Neuron (in vitro differentiated cells): Measurements from ENCODE around the gene TSPAN31.

Source experiments
- H2AFZ ChIP-seq: one replicate; pipeline ENCODE4 v1.6.1; 2013; ENCODE audit warnings: low read depth, mild to moderate bottlenecking, inconsistent platforms, low read length, moderate library complexity
- H3K27me3 ChIP-seq: one replicate; pipeline ENCODE4 v1.6.1; 2013; ENCODE audit warnings: low read length; ENCODE audit not compliant: insufficient read depth
- H3K36me3 ChIP-seq: one replicate; pipeline ENCODE4 v1.6.1; 2013; ENCODE audit warnings: low read length; ENCODE audit not compliant: insufficient read depth
- H3K4me1 ChIP-seq: one replicate; pipeline ENCODE4 v1.6.1; 2013; ENCODE audit warnings: low read length; ENCODE audit not compliant: insufficient read depth
- H3K4me3 ChIP-seq: 2 replicates; pipeline ENCODE4 v1.5.1; 2013; ENCODE audit warnings: mild to moderate bottlenecking, low read length, moderate library complexity
- H3K9me3 ChIP-seq: one replicate; pipeline ENCODE4 v1.6.1; 2013; ENCODE audit warnings: low read length

TSPAN31 gene

DNA sequence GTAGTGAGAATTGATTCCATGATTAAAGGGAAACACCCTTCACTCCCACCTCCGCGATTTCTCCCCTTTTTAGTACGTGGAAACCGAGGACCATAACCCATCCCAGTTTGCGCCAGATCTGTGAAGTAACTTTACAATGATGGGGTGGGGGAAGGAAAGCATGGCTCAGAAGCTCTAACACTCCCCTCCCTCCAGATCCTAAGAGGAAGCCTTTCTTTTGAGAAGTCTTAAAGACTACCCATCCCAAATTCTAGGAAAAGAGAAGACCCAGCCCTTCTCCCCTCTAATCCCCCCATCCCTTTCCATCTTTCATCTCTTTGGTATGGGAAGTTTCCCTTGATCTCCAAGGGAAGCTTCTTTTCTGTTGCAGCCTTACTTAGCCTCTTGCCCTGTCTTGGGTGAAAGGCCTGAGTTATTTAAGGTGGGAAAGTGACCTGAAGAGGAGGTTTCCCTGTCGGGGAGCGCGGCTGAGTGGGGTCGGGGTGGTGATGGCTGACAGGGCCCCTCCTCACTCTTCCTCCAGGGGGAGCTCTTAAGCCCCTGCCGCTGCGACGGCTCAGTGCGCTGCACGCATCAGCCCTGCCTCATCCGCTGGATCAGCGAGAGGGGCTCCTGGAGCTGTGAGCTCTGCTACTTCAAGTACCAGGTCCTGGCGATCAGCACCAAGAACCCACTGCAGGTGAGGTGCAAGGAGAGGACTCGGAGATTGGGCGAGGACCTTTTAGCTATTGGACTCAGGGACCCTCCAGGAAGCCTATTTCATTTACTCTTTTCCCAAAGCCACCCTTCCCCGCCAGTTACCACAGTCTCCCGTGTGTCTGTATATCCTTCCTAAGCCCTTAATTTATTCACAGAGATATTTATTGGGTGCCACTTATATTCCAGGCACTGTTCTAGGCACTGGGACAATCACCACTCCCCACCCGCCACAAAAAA is 11.8 kb downstream of the TSPAN31 start:
- Histone ChIP-seq H2AFZ (no peak overlapping the region), H3K9me3 (no peaks in the 10 kb centered on the region), H3K27me3 (no peaks in the 10 kb centered on the region), H3K36me3 (peaks cover 29% of the 10 kb centered on the region), H3K4me3 (peak overlapping the region; percentile 61), H3K4me1 (peaks cover 30% of the 10 kb centered on the region)

- H3K36me3 ChIP-seq, result peaks cover 31% of the 10 kb centered on the region
- H3K4me1 ChIP-seq, result peaks cover 27% of the 10 kb centered on the region
- no peak overlapping the region for H3K4me3 ChIP-seq
- no peak overlapping the region for H2AFZ ChIP-seq
- H3K9me3 ChIP-seq, result no peaks in the 10 kb centered on the region
- H3K27me3 ChIP-seq, result no peaks in the 10 kb centered on the region
These were observed 12.9 kb downstream of the TSPAN31 start for GRCh38 chr12:57757771-57758170.

GRCh38 chr12:57758552-57759359 is 13.9 kb downstream of the TSPAN31 start:
- Histone ChIP-seq H3K36me3 (peaks cover 31% of the 10 kb centered on the region), H3K4me1 (peaks cover 17% of the 10 kb centered on the region), H3K9me3 (no peaks in the 10 kb centered on the region), H3K4me3 (no peak overlapping the region), H2AFZ (no peak overlapping the region), H3K27me3 (no peaks in the 10 kb centered on the region)

DNA sequence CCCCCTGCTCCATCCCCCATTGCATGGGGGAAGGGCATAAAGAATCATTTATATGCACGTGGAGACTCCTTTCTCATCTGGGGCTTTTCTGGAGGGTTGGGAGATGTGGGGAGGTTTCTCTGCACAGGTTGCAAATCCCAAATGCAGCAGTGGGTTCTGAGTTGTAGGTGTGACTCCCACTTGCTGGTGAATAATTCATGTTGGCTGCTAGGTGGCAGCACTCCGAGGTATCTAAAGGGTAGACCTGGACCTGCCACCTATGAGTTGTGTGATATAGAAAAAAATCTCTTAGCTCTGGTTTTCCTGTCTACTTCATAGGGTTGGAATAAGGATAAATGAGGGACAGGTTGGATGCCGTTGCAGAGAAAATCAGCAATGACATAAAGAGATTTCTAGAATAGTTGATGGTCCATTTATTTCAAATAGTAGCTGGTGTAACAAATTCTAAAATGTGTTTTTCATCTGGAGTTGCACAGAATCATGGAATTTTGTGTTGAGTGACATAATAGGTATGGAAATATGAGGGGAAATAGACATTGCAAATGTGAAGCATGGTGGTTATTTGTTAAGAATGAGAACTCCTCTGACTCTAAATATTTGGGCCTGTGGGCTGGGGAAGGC is 14.6 kb downstream of the TSPAN31 start:
- Histone ChIP-seq H3K27me3 (no peaks in the 10 kb centered on the region), H3K36me3 (peaks cover 31% of the 10 kb centered on the region)

GRCh38 chr12:57760347-57760982 is 15.6 kb downstream of the TSPAN31 start:
- Histone ChIP-seq H2AFZ (no peak overlapping the region), H3K4me1 (peaks cover 7% of the 10 kb centered on the region), H3K9me3 (no peaks in the 10 kb centered on the region), H3K36me3 (peaks cover 31% of the 10 kb centered on the region), H3K4me3 (no peak overlapping the region), H3K27me3 (no peaks in the 10 kb centered on the region)

More for the DNA sequence above, 14.6 kb downstream of the TSPAN31 start:
- no peaks in the 10 kb centered on the region for H3K9me3 ChIP-seq
- no peak overlapping the region for H2AFZ ChIP-seq
- H3K4me3 ChIP-seq, result no peak overlapping the region
- H3K4me1 ChIP-seq, result peaks cover 10% of the 10 kb centered on the region

- Histone ChIP-seq H3K9me3 (no peaks in the 10 kb centered on the region), H3K4me1 (peaks cover under 1% of the 10 kb centered on the region), H2AFZ (no peak overlapping the region), H3K27me3 (no peaks in the 10 kb centered on the region), H3K36me3 (peaks cover 31% of the 10 kb centered on the region), H3K4me3 (no peak overlapping the region)
These were observed 16.7 kb downstream of the TSPAN31 start for GRCh38 chr12:57761391-57761998.

GRCh38 chr12:57762463-57762862 is 17.6 kb downstream of the TSPAN31 start:
- Histone ChIP-seq H3K27me3 (no peaks in the 10 kb centered on the region), H3K36me3 (peaks cover 28% of the 10 kb centered on the region), H2AFZ (no peak overlapping the region)

DNA sequence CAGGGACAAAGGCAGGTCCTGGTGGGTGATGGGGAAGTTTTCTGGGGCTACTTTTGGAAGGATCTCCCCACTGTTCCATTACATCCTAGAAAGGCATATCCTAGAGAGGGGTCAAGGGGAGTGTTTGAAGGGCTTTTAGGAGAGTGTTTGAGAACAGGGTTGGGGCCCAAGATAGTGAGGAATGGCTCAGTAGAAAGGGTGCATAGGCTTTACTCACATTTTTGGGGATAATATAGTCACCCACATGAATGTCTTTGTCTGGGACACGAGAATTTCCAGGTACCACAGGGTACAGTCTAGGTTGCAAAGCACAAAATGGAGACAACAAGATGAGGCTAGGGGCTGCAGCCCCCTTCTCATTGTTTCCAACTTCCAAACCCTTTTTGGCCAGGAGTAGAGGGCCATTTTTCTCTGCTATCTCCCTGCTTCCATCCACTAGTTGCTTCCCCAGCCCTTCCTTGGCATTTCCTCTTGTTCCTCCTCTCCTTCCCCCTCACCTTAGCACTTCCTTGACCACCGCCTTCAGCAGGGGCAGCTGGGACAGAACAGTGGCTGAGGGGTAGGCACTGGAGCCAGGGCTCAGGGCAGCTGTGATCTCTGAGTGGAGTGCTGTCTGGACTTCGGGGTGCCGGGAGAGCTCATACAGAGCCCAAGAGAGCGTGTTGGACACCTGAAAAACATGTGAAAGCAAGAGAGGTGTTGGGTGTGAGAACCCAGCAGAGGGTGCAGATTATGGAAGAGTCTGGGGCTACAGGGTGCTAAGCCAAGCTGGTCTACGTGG is 19.2 kb downstream of the TSPAN31 start:
- Histone ChIP-seq H3K4me1 (no peaks in the 10 kb centered on the region), H3K4me3 (no peak overlapping the region), H3K27me3 (no peaks in the 10 kb centered on the region), H3K9me3 (no peaks in the 10 kb centered on the region), H2AFZ (no peak overlapping the region), H3K36me3 (peaks cover 21% of the 10 kb centered on the region)

More at GRCh38 chr12:57762463-57762862, 17.6 kb downstream of the TSPAN31 start:
- H3K4me1 ChIP-seq, result no peaks in the 10 kb centered on the region
- no peak overlapping the region for H3K4me3 ChIP-seq
- no peaks in the 10 kb centered on the region for H3K9me3 ChIP-seq

DNA sequence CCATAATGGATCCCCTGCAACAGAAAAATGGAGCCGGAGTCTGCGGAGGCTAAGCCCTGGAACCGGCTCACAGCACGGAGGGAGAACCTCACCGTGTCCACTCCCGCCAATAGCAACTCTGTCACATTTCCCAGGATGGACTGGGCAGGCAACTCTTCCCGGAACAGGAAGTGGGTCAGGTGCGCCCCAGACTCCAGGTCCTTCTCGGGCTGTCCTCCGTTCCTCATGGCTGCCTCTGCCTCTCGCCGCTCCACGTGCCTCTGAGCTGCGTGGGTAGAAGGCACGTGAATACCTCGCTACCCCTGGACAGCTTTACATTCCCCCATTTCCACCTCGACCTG is 19.8 kb downstream of the TSPAN31 start:
- no peak overlapping the region for H3K4me3 ChIP-seq

GRCh38 chr12:57765003-57765697 is 20.3 kb downstream of the TSPAN31 start:
- Histone ChIP-seq H2AFZ (no peak overlapping the region), H3K36me3 (peaks cover 25% of the 10 kb centered on the region), H3K4me3 (no peak overlapping the region), H3K9me3 (no peaks in the 10 kb centered on the region), H3K4me1 (no peaks in the 10 kb centered on the region), H3K27me3 (no peaks in the 10 kb centered on the region)

More for the DNA sequence above, 19.8 kb downstream of the TSPAN31 start:
- no peak overlapping the region for H2AFZ ChIP-seq
- H3K36me3 ChIP-seq, result peaks cover 24% of the 10 kb centered on the region
- no peaks in the 10 kb centered on the region for H3K27me3 ChIP-seq
- no peaks in the 10 kb centered on the region for H3K4me1 ChIP-seq
- H3K9me3 ChIP-seq, result no peaks in the 10 kb centered on the region

DNA sequence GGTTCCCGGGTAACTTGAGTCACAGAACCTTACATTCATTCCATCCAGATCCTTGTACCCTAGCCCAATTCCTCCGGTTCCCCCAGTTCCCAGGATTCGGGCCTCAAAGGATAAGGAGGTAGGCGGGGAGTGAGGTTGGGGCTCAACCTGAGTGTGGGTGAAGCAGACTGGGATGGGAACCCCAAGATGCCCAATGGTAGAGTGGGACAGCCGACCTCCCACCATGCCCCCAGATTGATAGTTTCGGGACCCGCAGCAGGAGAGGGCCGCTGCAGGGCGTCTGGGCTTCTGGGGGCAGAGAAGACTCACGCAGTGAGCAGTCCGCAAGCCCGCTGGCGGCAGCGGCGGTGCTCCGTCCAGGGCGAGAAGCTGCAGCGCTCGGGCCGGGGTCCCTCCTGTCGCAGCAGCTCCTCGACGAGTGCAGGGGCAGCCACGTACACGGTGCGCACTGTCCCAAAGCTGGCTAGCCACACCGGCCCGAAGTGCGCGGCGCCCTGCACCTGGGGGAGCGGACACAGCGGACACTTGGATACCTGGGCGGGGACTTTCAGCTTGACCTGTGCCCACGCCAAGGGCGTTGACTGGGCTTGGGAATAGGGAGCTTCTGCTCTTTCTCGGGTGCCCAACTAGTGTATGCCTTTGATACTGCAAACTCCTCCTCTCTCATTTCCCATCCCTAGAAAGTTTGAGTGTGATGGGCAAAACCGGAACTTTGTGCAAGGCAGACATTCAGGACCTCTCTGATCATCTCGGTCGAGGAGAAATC is 21.0 kb downstream of the TSPAN31 start:
- H3K4me3 ChIP-seq, result no peak overlapping the region
- H3K4me1 ChIP-seq, result peaks cover 2% of the 10 kb centered on the region
- H3K27me3 ChIP-seq, result no peaks in the 10 kb centered on the region
- H2AFZ ChIP-seq, result no peak overlapping the region
- H3K36me3 ChIP-seq, result peaks cover 22% of the 10 kb centered on the region
- H3K9me3 ChIP-seq, result no peaks in the 10 kb centered on the region
